CD4-positive, CD25-positive, alpha-beta regulatory T cell (primary cell): Measurements from ENCODE around the gene RNASE7. TPM values are rescaled to one million over a fixed set of nuclear protein-coding genes. Genes with fewer than 3 reads are reported as not detected.

Experiments
- ATAC-seq, 2 donors: fragments of 150-1000 bp; cut with Tn5 transposase; one replicate each; pipeline ENCODE4 v1.10.0; 2021; ENCODE audit warnings: low read depth in 2 of 2, moderate number of reproducible peaks in 2 of 2, moderate library complexity in 1 of 2
- DNase-seq, 3 donors: peaks; one replicate each; pipeline versions ENCODE4 v3.0.0 to v3.0.0-alpha.2; 2012 to 2022; ENCODE audit warnings: mixed read lengths in 1 of 3
- H3K27ac ChIP-seq: one replicate; pipeline ENCODE4 v1.7.0; 2013; ENCODE audit warnings: mild to moderate bottlenecking, low read length; ENCODE audit not compliant: insufficient read depth, poor library complexity, severe bottlenecking
- H3K27me3 ChIP-seq: one replicate; pipeline ENCODE4 v1.7.0; 2013; ENCODE audit warnings: low read length; ENCODE audit not compliant: control insufficient read depth, insufficient read depth
- H3K36me3 ChIP-seq: one replicate; pipeline ENCODE4 v1.7.0; 2013; ENCODE audit warnings: mild to moderate bottlenecking, low read length, moderate library complexity; ENCODE audit not compliant: control insufficient read depth, insufficient read depth
- H3K4me1 ChIP-seq: 2 replicates; pipeline ENCODE4 v1.7.0; 2013; ENCODE audit warnings: mild to moderate bottlenecking, low read length; ENCODE audit not compliant: insufficient read depth, control insufficient read depth, poor library complexity, severe bottlenecking
- H3K4me3 ChIP-seq: one replicate; pipeline ENCODE4 v1.7.0; 2013; ENCODE audit warnings: low read depth, mild to moderate bottlenecking, low read length, moderate library complexity
- H3K9me3 ChIP-seq, 2 experiments: 1 replicate in 1 of 2; 2 replicates in 1 of 2; pipeline ENCODE4 v1.7.0; 2013; ENCODE audit warnings: low read length in 2 of 2, mild to moderate bottlenecking in 1 of 2, moderate library complexity in 1 of 2; ENCODE audit not compliant: control insufficient read depth in 2 of 2
- H3K27ac Mint-ChIP-seq, 3 donors: one replicate each; pipeline ENCODE4 v1.8.0; 2020 to 2022; ENCODE audit warnings: mild to moderate bottlenecking in 3 of 3, mixed read lengths in 3 of 3, moderate library complexity in 2 of 3
- H3K27me3 Mint-ChIP-seq: one replicate; pipeline ENCODE4 v1.8.0; 2022; ENCODE audit warnings: mild to moderate bottlenecking, mixed read lengths
- H3K36me3 Mint-ChIP-seq: one replicate; pipeline ENCODE4 v1.8.0; 2020; ENCODE audit warnings: mixed read lengths
- H3K4me1 Mint-ChIP-seq, 4 donors: one replicate each; pipeline ENCODE4 v1.8.0; 2020 to 2022; ENCODE audit warnings: mixed read lengths in 4 of 4, mild to moderate bottlenecking in 1 of 4
- H3K4me3 Mint-ChIP-seq, 4 donors: one replicate each; pipeline ENCODE4 v1.8.0; 2020 to 2022; ENCODE audit warnings: mild to moderate bottlenecking in 4 of 4, mixed read lengths in 4 of 4, moderate library complexity in 3 of 4
- H3K9me3 Mint-ChIP-seq, 7 donors: one replicate each; pipeline ENCODE4 v1.8.0; 2020 to 2022; ENCODE audit warnings: mixed read lengths in 7 of 7, mild to moderate bottlenecking in 3 of 7, moderate library complexity in 2 of 7
- polyA plus RNA-seq, 4 donors: library from polyadenylated mRNA; unstranded; fragments of 300-500 nt; fragmentation: Illumina TruSeq; gene quantifications; one replicate each; pipeline ENCODE4 v1.2.3, GENCODE V29; 2021
- total RNA-seq: library from RNA; stranded (reverse); gene quantifications from one replicate; pipeline ENCODE4 v1.2.3, GENCODE V29; 2022

Gene RNASE7
- total RNA-seq (not detected), polyA plus RNA-seq (not detected)

DNA sequence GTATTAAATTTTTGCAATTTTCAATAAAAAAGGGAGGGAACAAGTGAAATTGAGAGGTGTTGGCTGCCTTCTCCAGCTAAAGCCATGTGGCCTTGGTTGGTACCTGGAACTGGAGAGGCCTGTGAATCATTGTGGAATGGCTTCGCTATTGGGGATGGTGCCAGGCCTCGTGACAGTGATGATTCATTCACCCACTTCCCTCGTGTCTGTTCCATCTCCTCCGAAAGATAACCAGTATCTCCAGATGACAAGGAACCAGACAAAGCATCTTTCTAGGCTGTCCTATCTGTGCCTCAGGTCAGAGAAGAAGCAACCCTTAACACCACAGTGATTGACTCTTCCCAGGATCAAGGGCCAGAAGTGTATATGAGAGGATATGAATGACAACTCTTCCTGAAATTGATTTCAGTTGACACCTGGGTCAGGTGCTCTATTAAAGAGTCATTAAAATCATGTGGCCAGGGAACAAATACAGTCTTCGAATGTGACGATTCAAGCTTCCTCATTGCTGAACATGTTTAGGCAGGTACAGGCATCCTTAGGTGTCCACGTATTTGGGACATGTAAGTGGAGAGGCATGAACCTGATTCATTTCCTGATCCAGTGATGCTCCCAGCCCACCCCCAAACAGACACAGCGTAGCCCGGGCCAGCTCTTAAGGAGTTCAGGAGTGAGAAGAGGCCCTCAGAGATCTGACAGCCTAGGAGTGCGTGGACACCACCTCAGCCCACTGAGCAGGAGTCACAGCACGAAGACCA is at the start of gene RNASE7:
TSS of gene RNASE7 (plus strand) at position 687 of the 758 bp plus-strand sequence. CDS start 631 bp downstream, outside the sequence.
- H3K4me1 Mint-ChIP-seq, result peaks cover 0 to 8% (median 3%) of the 10 kb centered on the region in 4 donors
- H3K36me3 Mint-ChIP-seq, result no peaks in the 10 kb centered on the region
- no peak within 1 kb of the TSS for H3K4me3 Mint-ChIP-seq
- H3K27me3 Mint-ChIP-seq, result peaks cover 21% of the 10 kb centered on the region
- H3K27ac ChIP-seq, result no peak within 1 kb of the TSS
- peaks cover 14% of the 10 kb centered on the region for H3K27me3 ChIP-seq
- peaks cover 4% of the 10 kb centered on the region for H3K4me1 ChIP-seq
- no peak for DNase-seq
- H3K9me3 ChIP-seq, result no peaks in the 10 kb centered on the region
- no peaks in the 10 kb centered on the region for H3K36me3 ChIP-seq
- no peak within 1 kb of the TSS for H3K4me3 ChIP-seq
- peaks cover 0 to 1% (median 0%) of the 10 kb centered on the region in 7 donors for H3K9me3 Mint-ChIP-seq
- no peak for ATAC-seq
- no peak within 1 kb of the TSS for H3K27ac Mint-ChIP-seq

- H3K9me3 Mint-ChIP-seq, result no peaks in the 10 kb centered on the region
- no peaks in the 10 kb centered on the region for H3K27me3 Mint-ChIP-seq
- H3K4me1 Mint-ChIP-seq, result peaks cover 5 to 22% (median 9%) of the 10 kb centered on the region in 4 donors
- H3K4me1 ChIP-seq, result peaks cover 3% of the 10 kb centered on the region
- H3K9me3 ChIP-seq, result no peaks in the 10 kb centered on the region
- ATAC-seq, result no peak
- no peak overlapping the region for H3K27ac Mint-ChIP-seq
- peaks cover 57% of the 10 kb centered on the region for H3K36me3 ChIP-seq
- no peak overlapping the region for H3K4me3 ChIP-seq
- H3K27ac ChIP-seq, result no peak overlapping the region
- no peak for DNase-seq
- peaks cover 33% of the 10 kb centered on the region for H3K36me3 Mint-ChIP-seq
- H3K4me3 Mint-ChIP-seq, result no peak overlapping the region
- H3K27me3 ChIP-seq, result no peaks in the 10 kb centered on the region
Measured at GRCh38 chr14:20996521-20996920, 45.6 kb upstream of the RNASE7 start.

- H3K27me3 Mint-ChIP-seq, result no peaks in the 10 kb centered on the region
- Histone ChIP-seq H3K9me3 (no peaks in the 10 kb centered on the region), H3K36me3 (peaks cover 53% of the 10 kb centered on the region), H3K4me3 (no peak overlapping the region), H3K4me1 (no peaks in the 10 kb centered on the region), H3K27ac (no peak overlapping the region), H3K27me3 (no peaks in the 10 kb centered on the region)
- peaks cover 29% of the 10 kb centered on the region for H3K36me3 Mint-ChIP-seq
- H3K4me3 Mint-ChIP-seq, result no peak overlapping the region
- DNase-seq (no peak), ATAC-seq (no peak)
- no peak overlapping the region for H3K27ac Mint-ChIP-seq
- H3K4me1 Mint-ChIP-seq, result peaks cover 4 to 16% (median 5%) of the 10 kb centered on the region in 4 donors
- no peaks in the 10 kb centered on the region for H3K9me3 Mint-ChIP-seq
Measured at GRCh38 chr14:20997115-20997514, 45.0 kb upstream of the RNASE7 start.

- peaks cover 49% of the 10 kb centered on the region for H3K36me3 ChIP-seq
Measured at GRCh38 chr14:20997564-20997963, 44.6 kb upstream of the RNASE7 start.

DNA sequence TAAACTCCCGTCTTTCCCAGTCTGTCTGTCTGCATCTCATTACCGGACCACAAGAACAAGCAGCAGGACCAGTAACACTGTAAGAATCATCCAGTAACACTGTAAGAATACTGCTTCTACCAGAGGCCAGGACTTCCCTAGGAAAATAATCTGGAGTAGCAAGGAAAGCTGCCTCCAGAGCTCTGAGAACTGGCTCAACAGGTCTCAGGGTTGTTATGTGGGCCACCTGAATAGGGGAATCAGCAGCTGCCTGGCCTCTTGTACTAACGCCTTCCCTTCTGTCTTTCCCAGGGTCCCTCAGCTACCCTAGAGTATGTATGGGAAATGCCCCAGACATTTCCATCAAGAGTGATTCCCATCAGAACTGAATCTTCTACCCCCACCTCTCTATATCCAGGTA is 44.0 kb upstream of the RNASE7 start:
- ATAC-seq (no peak), DNase-seq (no peak)
- Histone ChIP-seq H3K36me3 (peaks cover 43% of the 10 kb centered on the region), H3K27ac (no peak overlapping the region), H3K9me3 (no peaks in the 10 kb centered on the region), H3K27me3 (no peaks in the 10 kb centered on the region), H3K4me1 (no peaks in the 10 kb centered on the region), H3K4me3 (no peak overlapping the region)
- peaks cover 5% of the 10 kb centered on the region for H3K27me3 Mint-ChIP-seq
- peak overlapping the region in 1 of 4 donors; percentile 22 for H3K4me3 Mint-ChIP-seq
- H3K9me3 Mint-ChIP-seq, result no peaks in the 10 kb centered on the region
- H3K4me1 Mint-ChIP-seq, result peaks cover 0 to 12% (median 3%) of the 10 kb centered on the region in 4 donors
- peaks cover 29% of the 10 kb centered on the region for H3K36me3 Mint-ChIP-seq
- H3K27ac Mint-ChIP-seq, result peak overlapping the region in 1 of 3 donors; percentile 78

More at GRCh38 chr14:20997564-20997963, 44.6 kb upstream of the RNASE7 start:
- peaks cover 0 to 15% (median 4%) of the 10 kb centered on the region in 4 donors for H3K4me1 Mint-ChIP-seq
- peaks cover 2% of the 10 kb centered on the region for H3K27me3 Mint-ChIP-seq
- Histone ChIP-seq H3K4me3 (no peak overlapping the region), H3K27me3 (no peaks in the 10 kb centered on the region), H3K4me1 (no peaks in the 10 kb centered on the region), H3K9me3 (no peaks in the 10 kb centered on the region), H3K27ac (no peak overlapping the region)
- H3K27ac Mint-ChIP-seq, result peak overlapping the region in 1 of 3 donors; percentile 77
- no peak overlapping the region for H3K4me3 Mint-ChIP-seq
- ATAC-seq (no peak), DNase-seq (no peak)
- H3K36me3 Mint-ChIP-seq, result peaks cover 29% of the 10 kb centered on the region
- no peaks in the 10 kb centered on the region for H3K9me3 Mint-ChIP-seq

DNA sequence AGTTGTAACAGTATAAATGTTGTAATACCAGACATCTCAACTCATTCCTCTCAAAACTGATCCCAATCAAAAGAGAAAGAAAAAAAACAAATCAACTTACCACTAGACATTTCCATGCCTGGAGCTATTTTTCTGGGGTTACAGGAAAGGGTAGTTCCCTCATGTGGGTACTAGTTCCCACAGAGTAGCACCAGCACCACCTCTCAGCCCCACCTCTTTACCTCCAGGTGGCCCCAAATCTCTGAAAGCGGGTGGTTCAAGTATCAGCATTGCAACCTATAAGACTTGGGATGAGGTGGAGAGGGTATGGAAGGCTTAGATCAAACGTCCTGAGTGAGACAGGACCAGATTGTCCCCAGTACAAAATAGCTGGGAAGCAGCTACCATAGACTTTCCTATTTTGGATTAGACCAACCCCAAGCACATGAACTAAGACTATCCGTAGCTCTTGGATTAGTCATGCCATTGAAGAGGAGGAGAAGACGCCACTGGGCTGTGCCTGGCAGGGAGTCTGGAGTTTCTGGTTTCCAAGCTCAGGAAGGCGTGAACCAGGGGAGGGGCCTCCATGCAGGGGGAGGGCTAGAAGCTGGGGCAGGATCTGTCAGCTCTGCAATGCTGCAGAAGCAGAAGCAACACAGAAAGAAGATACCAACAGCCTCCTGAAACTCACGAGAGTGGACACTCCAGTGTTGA is 43.3 kb upstream of the RNASE7 start, which contains the start of gene SLC39A2:
TSS of gene SLC39A2 (plus strand) at position 620 of the 693 bp plus-strand sequence. CDS start 154 bp downstream, outside the sequence.
- peak within 1 kb of the TSS in 1 of 3 donors; percentile 78 for H3K27ac Mint-ChIP-seq

DNA sequence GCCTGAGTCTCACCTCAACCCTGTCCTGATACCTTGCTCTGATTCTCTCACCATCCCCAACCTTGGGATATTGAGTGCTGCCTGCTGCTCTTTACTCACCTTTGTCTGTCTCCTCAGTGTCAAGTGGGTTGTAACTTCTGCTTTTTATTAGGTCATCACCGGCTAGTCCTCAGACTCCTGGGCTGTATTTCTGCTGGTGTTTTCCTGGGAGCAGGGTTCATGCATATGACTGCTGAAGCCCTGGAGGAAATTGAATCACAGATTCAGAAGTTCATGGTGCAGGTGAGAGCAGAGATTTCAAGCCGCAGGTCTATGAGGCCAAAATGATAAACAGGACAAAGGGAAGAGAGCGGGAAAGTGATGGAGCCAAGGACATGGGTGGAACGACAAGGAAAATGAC is 42.6 kb upstream of the RNASE7 start:
- Histone ChIP-seq H3K27me3 (no peaks in the 10 kb centered on the region), H3K27ac (no peak overlapping the region), H3K4me1 (no peaks in the 10 kb centered on the region), H3K36me3 (peaks cover 32% of the 10 kb centered on the region), H3K9me3 (no peaks in the 10 kb centered on the region), H3K4me3 (no peak overlapping the region)
- ATAC-seq (no peak), DNase-seq (no peak)
- Mint-ChIP-seq H3K27me3 (peaks cover 12% of the 10 kb centered on the region), H3K9me3 (no peaks in the 10 kb centered on the region), H3K36me3 (peaks cover 18% of the 10 kb centered on the region), H3K27ac (no peak overlapping the region), H3K4me3 (no peak overlapping the region), H3K4me1 (peaks cover 0 to 9% (median 0%) of the 10 kb centered on the region in 4 donors)

More for the DNA sequence above, 43.3 kb upstream of the RNASE7 start, which contains the start of gene SLC39A2:
- H3K9me3 Mint-ChIP-seq, result no peaks in the 10 kb centered on the region
- peaks cover 0 to 11% (median 1%) of the 10 kb centered on the region in 4 donors for H3K4me1 Mint-ChIP-seq
- DNase-seq (no peak), ATAC-seq (no peak)
- H3K9me3 ChIP-seq, result no peaks in the 10 kb centered on the region
- no peak within 1 kb of the TSS for H3K27ac ChIP-seq
- H3K4me1 ChIP-seq, result no peaks in the 10 kb centered on the region
- peaks cover 5% of the 10 kb centered on the region for H3K27me3 Mint-ChIP-seq
- H3K4me3 ChIP-seq, result no peak within 1 kb of the TSS
- peaks cover 26% of the 10 kb centered on the region for H3K36me3 Mint-ChIP-seq
- no peaks in the 10 kb centered on the region for H3K27me3 ChIP-seq
- peak within 1 kb of the TSS in 1 of 4 donors; percentile 22 for H3K4me3 Mint-ChIP-seq
- H3K36me3 ChIP-seq, result peaks cover 39% of the 10 kb centered on the region
